Activated CD8-positive, alpha-beta memory T cell treated with anti-CD3 and anti-CD28 coated beads, Interleukin-2, amount 50 U/mL, for 1 hour (primary cell): Measurements from ENCODE around the gene HLA-E.
"Not testable (repeated sequence)": the region's sequence is repeated elsewhere in the genome, so short reads cannot be mapped to it uniquely, and the experiment has no call there.

Source experiments
- DNase-seq: peaks from one replicate; pipeline ENCODE4 v3.0.0-alpha.2; 2020; ENCODE audit errors: extremely low read depth

The HLA-E gene

DNA sequence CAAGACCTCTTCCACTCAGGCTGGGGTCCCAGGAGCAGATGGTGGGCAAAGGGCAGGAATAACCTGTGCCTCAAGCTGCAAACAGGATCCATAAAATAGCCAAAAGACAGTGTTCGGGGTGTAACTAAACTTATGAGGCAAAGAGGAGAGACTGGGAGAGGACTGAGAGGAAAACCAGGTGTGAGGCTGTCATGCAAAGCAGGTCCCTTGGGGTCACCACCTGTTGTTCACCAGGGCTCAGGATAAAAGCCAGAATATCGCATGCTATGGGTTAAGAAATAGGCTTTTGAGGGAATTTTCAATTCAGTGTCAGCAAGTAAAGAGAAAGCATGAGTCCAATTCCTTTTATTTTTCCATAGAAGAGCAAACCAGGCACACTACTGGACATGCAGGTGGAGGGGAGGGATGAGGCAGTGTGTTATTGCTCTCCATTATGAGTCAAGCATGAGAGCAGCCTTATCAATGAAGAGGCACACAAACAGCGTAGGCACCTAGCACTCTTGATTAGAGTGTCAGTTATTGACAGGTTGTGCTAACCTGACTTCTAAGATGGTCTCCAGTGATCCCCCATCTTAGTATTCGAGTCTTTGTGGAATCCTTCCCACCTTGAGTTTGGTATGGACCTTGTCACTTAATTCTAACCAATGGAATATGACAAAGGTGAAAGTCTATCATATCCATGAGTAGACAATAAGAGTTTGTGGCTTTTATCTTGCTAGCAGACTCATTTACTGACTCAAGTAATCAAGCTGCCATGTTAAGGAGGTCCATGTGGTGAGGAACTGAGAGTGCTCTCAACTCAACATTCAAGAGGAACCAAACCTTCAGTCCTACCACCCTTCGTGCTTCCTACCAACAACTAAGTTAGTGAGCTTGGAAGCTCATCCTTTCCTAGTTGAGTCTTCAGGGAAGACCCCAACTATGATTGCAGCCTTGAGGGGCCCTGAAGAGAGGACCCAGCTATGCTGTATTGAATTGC, 18.8 kb downstream of the HLA-E start:
- no peak for DNase-seq

GRCh38 chr6:30508890-30509736, 19.8 kb downstream of the HLA-E start:
- no peak for DNase-seq

DNA sequence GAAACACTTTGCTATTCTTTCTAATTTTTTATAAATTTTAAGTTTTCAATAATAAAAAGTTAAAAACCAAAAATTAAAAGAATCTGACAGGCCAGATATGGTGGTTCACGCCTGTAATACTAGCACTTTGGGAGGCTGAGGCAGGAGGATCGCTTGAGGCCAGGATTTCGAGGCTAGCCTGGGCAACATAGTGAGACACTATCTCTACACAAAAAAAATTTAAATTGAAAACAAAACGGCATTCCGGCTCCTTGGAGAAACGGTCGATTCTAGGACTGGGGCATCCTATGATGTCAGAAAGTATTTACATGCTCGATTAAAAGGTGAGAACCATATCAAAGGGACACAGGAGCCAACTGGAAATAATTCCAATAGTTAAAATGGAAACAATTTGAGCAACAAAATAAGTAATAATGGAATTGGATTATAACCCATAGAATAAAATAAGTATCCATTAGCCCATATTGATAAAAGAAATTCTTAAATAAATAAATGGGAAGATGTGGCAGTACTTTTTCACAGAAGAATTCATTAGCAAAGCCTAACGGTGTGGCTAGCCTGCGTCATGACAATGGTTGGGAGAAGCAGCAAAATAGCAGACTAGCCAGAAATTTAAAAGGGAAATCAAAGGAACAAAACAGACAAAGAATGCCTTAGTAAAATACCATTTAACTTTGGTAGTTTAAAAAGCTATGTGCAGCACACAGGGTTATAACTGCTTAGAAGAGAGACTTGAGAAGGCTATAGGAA, 21.3 kb downstream of the HLA-E start:
- DNase-seq = no peak

- DNase-seq = no peak
These were observed 21.8 kb downstream of the HLA-E start for GRCh38 chr6:30511169-30511546.

DNA sequence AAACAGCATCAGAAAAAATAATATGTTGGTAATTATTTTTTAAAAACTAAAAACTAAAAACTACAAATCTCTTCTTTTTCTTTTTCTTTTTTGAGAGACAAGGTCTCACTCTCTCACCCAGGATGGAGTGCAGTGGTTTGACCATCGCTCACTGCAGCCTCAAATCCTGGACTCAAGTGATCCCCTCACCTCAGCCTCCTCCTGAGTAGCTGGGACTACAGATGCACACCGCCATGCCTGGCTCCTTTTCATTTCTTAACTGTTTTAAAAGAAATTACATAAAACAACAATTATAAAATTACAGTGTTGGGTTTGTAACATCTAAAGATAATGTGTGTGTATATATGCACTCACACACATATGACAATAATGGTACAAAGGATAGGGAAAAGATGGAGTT, 24.1 kb downstream of the HLA-E start:
- no peak for DNase-seq

DNA sequence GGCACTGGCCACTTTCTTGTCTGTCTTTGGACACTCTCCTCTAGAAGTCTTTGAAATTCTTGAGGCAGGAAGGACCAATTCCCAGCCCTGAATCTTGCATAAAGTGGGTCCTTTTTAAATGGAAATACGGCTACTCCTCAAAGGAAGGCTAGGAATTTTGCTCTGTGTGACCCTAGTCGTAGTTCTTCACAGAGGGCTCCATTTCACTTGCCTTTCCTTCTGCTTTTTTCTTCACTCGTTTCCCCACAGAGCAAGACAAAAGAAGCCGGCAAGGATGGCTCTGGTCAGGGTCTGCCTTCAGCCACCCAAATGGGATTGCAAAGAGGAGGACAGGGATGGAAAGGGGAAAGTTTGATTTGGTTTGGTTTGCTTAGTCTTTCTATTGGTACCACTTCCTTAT, 25.8 kb downstream of the HLA-E start:
- no peak for DNase-seq

DNA sequence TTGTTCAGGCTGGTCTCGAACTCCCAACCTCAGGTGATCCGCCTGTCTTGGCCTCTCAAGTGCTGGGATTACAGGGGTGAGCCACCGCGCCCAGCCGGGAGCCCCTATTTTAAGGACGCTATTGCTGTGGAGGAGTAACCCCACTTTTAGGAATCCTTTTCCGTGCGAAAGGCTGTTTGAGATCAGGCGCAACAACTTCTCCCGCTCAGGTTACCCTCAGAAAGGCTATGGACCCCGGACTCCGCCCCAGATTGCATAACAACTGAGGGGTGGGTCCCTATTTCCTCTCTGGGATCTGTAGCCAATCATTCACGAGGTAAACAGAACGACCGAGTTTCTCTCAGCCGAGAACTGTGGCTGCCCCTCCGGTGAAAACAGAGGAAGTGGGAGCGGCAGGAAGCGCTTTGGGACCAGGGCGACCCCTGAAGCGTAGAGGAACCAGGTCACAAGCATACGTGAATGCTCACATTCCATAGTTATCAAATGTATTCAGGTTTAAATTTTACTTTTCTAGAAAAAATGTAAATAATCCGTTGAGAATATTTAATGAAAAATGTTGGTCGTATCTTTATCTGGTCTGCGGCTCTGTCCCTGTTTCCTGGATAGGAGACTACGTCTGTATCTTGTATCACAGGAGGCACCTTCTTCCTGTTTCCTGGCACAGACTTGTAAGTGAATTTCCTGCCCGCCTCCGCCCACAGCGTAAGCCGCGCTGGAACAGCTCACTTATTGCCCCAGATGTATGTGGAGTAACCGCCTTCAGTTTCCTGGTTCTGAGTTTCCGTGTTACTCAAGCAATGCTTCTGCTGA, 26.8 kb downstream of the HLA-E start:
- DNase-seq = peak; percentile 85

DNA sequence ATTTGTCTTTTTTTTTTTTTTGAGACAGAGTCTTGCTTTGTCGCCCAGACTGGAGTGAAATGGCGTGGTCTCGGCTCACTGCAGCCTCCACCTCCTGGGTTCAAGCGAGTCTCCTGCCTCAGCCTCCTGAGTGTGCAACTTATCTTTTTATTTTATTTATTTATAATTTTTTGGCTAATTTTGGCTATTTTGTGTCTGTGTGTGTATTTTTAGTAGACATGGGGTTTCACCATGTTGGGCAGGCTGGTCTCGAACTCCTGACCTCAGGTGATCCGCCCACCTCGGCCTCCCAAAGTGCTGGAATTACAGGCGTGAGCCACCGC, 27.4 kb downstream of the HLA-E start:
- not testable (repeated sequence) for DNase-seq

GRCh38 chr6:30517767-30518504, 28.6 kb downstream of the HLA-E start:
- not testable (repeated sequence) for DNase-seq

- DNase-seq = not testable (repeated sequence)
These were observed 29.3 kb downstream of the HLA-E start for GRCh38 chr6:30518505-30519145.

GRCh38 chr6:30520522-30520921, 31.2 kb downstream of the HLA-E start:
- DNase-seq = no peak

DNA sequence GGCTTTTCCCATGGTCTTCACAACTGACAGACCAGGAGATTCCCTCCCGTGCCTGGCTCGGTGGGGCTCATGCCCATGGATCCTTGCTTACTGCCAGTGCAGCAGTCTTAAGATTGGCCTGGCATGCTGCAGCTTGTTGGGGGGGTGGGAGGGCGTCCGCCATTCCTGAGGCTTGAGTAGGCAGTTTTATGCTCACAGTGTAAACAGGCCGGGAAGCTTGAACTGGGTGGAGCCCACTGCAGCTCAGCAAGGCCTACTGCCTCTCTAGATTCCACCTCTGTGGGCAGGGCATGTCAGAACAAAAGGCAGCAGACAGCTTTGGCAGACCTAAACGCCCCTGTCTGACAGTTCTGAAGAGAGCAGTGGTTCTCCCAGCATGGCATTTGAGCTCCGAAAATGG, 31.8 kb downstream of the HLA-E start:
- DNase-seq = not testable (repeated sequence)

DNA sequence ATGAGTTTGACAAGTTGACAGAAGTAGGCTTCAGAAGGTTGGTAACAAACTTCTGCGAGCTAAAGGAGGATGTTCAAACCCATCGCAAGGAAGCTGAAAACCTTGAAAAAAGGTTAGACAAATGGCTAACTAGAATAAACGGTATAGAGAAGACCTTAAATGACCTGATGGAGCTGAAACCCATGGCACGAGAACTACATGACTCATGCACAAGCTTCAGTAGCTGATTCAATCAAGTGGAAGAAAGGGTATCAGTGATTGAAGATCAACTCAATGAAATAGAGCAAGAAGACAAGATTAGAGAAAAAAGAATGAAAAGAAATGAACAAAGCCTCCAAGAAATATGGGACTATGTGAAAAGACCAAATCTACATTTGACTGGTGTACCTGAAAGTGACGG, 32.6 kb downstream of the HLA-E start:
- DNase-seq = not testable (repeated sequence)

DNA sequence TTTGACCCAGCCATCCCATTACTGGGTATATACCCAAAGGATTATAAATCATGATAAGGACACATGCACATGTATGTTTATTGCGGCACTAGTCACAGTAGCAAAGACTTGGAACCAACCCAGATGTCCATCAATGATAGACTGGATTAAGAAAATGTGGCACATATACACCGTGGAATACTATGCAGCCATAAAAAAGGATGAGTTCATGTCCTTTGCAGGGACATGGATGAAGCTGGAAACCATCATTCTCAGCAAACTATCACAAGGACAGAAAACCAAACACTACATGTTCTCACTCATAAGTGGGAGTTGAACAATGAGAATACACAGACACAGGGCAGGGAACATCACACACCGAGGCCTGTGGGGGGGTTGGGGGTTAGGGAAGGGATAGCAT, 37.1 kb downstream of the HLA-E start:
- DNase-seq = not testable (repeated sequence)

GRCh38 chr6:30529349-30529875, 40.1 kb downstream of the HLA-E start:
- DNase-seq = not testable (repeated sequence)

GRCh38 chr6:30530014-30530413, 40.7 kb downstream of the HLA-E start:
- DNase-seq = no peak

DNA sequence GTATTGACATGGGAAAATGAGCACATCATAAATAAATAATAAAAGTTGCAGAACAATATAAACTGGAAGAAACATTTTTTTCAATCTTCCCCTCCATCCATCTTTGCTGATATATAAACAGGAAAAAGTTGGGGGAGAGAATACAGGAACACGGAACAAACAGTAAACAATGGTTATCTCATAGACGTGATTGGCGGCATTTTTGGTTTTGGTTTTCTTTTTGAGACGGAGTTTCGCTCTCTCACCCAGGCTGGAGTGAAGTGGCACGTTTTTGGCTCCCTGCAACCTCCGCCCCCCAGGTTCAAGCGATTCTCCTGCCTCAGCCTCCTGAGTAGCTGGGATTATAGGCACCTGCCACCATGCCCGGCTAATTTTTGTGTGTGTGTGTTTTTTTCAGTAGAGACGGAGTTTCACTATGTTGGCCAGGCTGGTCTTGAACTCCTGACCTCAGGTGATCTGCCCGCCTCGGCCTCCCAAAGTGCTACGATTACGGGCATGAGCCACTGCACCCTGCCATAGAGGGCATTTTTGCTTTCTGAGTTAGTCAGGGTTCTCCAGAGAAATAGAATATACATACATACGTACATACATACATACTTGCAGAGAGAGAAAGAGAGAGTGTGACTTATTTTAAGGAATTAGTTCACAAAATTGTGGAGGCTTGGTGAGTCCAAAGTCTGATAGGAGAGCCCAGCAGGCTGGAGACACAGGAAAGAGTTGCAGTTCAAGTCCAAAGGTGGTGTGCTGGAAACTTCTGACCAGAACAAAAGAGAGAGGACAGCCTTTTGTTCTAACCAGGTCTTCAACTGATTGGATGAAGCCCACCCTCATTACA, 44.4 kb downstream of the HLA-E start:
- no peak for DNase-seq

- DNase-seq = no peak
These were observed 48.6 kb downstream of the HLA-E start for GRCh38 chr6:30537931-30538330.
